Measurements from ENCODE around the gene TRAK2.

The TRAK2 gene

GRCh38 chr2:201447086-201447485 lies 4.2 kb downstream of the TRAK2 start:
- H3K9me2 ChIP-seq (ENCODE audit: low read depth, low read length) = no peaks in the 10 kb centered on the region
- H4K20me1 ChIP-seq (ENCODE audit: insufficient read depth, low read length) = no peaks in the 10 kb centered on the region
- no peaks in the 10 kb centered on the region for H3F3A ChIP-seq (ENCODE audit: insufficient read depth, low read length)
- no peak overlapping the region for H2AFZ ChIP-seq (ENCODE audit: low read length)
- H3K9ac ChIP-seq (ENCODE audit: low read length) = no peak overlapping the region
- no peaks in the 10 kb centered on the region for H3K27me3 ChIP-seq (ENCODE audit: insufficient read depth, low read length)
- no peak overlapping the region for H3K4me3 ChIP-seq (ENCODE audit: low read depth, low read length, poor library complexity, severe bottlenecking)
- no peak for TF ChIP-seq CTCF (IDR thresholded peaks at IDR 0.05; ENCODE audit: low read length)
- no peak for TF ChIP-seq EZH2 (IDR thresholded peaks at IDR 0.05; ENCODE audit: borderline replicate concordance, low read length)
- H3K4me2 ChIP-seq (ENCODE audit: low read length) = no peak overlapping the region
- H3K36me3 ChIP-seq (ENCODE audit: insufficient read depth, low read length) = no peaks in the 10 kb centered on the region
- H3K27ac ChIP-seq (ENCODE audit: low read depth, low read length, poor library complexity, severe bottlenecking) = no peak overlapping the region
- no peaks in the 10 kb centered on the region for H3K9me3 ChIP-seq (ENCODE audit: low read length)
- no peaks in the 10 kb centered on the region; the same call in 1 of the 2 replicates for H3K79me2 ChIP-seq (ENCODE audit: insufficient read depth, low read length)
- H3K4me1 ChIP-seq (ENCODE audit: insufficient read depth, low read length, severe bottlenecking) = peaks cover 7% of the 10 kb centered on the region

- Histone ChIP-seq H3K27me3 (ENCODE audit: insufficient read depth, low read length) (no peaks in the 10 kb centered on the region), H3K9ac (ENCODE audit: low read length) (no peak overlapping the region), H3K4me3 (ENCODE audit: low read depth, low read length, poor library complexity, severe bottlenecking) (no peak overlapping the region), H3K9me2 (ENCODE audit: low read depth, low read length) (no peaks in the 10 kb centered on the region), H3K36me3 (ENCODE audit: insufficient read depth, low read length) (no peaks in the 10 kb centered on the region), H2AFZ (ENCODE audit: low read length) (no peak overlapping the region), H3K27ac (ENCODE audit: low read depth, low read length, poor library complexity, severe bottlenecking) (no peak overlapping the region), H4K20me1 (ENCODE audit: insufficient read depth, low read length) (no peaks in the 10 kb centered on the region), H3K9me3 (ENCODE audit: low read length) (no peaks in the 10 kb centered on the region), H3K79me2 (ENCODE audit: insufficient read depth, low read length) (no peaks in the 10 kb centered on the region), H3F3A (ENCODE audit: insufficient read depth, low read length) (no peaks in the 10 kb centered on the region), H3K4me1 (ENCODE audit: insufficient read depth, low read length, severe bottlenecking) (peaks cover 7% of the 10 kb centered on the region), H3K4me2 (ENCODE audit: low read length) (no peak overlapping the region)
- TF ChIP-seq EZH2 (IDR thresholded peaks at IDR 0.05; ENCODE audit: borderline replicate concordance, low read length) = no peak
- TF ChIP-seq CTCF (IDR thresholded peaks at IDR 0.05; ENCODE audit: low read length) = no peak
These were observed 6.4 kb downstream of the TRAK2 start for GRCh38 chr2:201444746-201445465.

- Histone ChIP-seq H4K20me1 (ENCODE audit: insufficient read depth, low read length) (no peaks in the 10 kb centered on the region), H3K9me2 (ENCODE audit: low read depth, low read length) (no peaks in the 10 kb centered on the region), H3K4me2 (ENCODE audit: low read length) (no peak overlapping the region), H3K4me1 (ENCODE audit: insufficient read depth, low read length, severe bottlenecking) (peaks cover 7% of the 10 kb centered on the region), H3F3A (ENCODE audit: insufficient read depth, low read length) (no peaks in the 10 kb centered on the region), H2AFZ (ENCODE audit: low read length) (no peak overlapping the region), H3K79me2 (ENCODE audit: insufficient read depth, low read length) (no peaks in the 10 kb centered on the region; the same call in 1 of the 2 replicates), H3K36me3 (ENCODE audit: insufficient read depth, low read length) (no peaks in the 10 kb centered on the region), H3K9ac (ENCODE audit: low read length) (no peak overlapping the region), H3K9me3 (ENCODE audit: low read length) (no peaks in the 10 kb centered on the region), H3K27me3 (ENCODE audit: insufficient read depth, low read length) (no peaks in the 10 kb centered on the region), H3K4me3 (ENCODE audit: low read depth, low read length, poor library complexity, severe bottlenecking) (no peak overlapping the region), H3K27ac (ENCODE audit: low read depth, low read length, poor library complexity, severe bottlenecking) (no peak overlapping the region)
- TF ChIP-seq CTCF (IDR thresholded peaks at IDR 0.05; ENCODE audit: low read length) = no peak
- no peak for TF ChIP-seq EZH2 (IDR thresholded peaks at IDR 0.05; ENCODE audit: borderline replicate concordance, low read length)
These were observed 9.8 kb downstream of the TRAK2 start for GRCh38 chr2:201441409-201441808.

Measured in OCI-LY1 (cell line).